GM12801 (cell line): ENCODE measurements around the gene TNS1.

Experiments used
- CTCF ChIP-seq: IDR thresholded peaks from one replicate; pipeline ENCODE4 v1.5.1; 2011; ENCODE audit warnings: control low read depth; ENCODE audit not compliant: insufficient read length; ENCODE audit errors: extremely low read depth

The TNS1 gene

GRCh38 chr2:217903859-217904613 is 98.8 kb downstream of the TNS1 start:
- TF ChIP-seq CTCF, result no peak

- no peak for TF ChIP-seq CTCF
Observed at GRCh38 chr2:217903142-217903858, 99.5 kb downstream of the TNS1 start.

GRCh38 chr2:217902379-217903141 is 100.2 kb downstream of the TNS1 start:
- no peak for TF ChIP-seq CTCF

- no peak for TF ChIP-seq CTCF
Observed at GRCh38 chr2:217901835-217902378, 100.9 kb downstream of the TNS1 start.

- TF ChIP-seq CTCF, result no peak
Observed at GRCh38 chr2:217901400-217901799, 101.4 kb downstream of the TNS1 start.

- no peak for TF ChIP-seq CTCF
Observed at GRCh38 chr2:217900780-217901360, 101.9 kb downstream of the TNS1 start.
